Ovary (tissue), 9 donors: Measurements from ENCODE around the gene SNCAIP. TPM values are rescaled to one million over a fixed set of nuclear protein-coding genes. Genes with fewer than 3 reads are reported as not detected.

Experiments
- DNase-seq, 5 donors: peaks; one replicate each; pipeline ENCODE4 v3.0.0-alpha.2; 2019 to 2020
- H3K27ac ChIP-seq, 2 donors: fragments of 200-600 bp; one replicate each; pipeline versions ENCODE4 v1.5.1 to v1.8.0; 2019 to 2022
- H3K27me3 ChIP-seq: fragments of 200-600 bp; one replicate; pipeline ENCODE4 v1.8.0; 2022
- H3K36me3 ChIP-seq: fragments of 200-600 bp; sonication (generic); one replicate; pipeline ENCODE4 v1.5.1; 2019
- H3K4me1 ChIP-seq: one replicate; pipeline ENCODE4 v1.8.1; 2013; ENCODE audit warnings: mild to moderate bottlenecking, moderate library complexity; ENCODE audit not compliant: insufficient read depth
- H3K4me3 ChIP-seq: fragments of 200-600 bp; sonication (generic); one replicate; pipeline ENCODE4 v1.5.1; 2017
- H3K9me3 ChIP-seq, 2 donors: fragments of 200-600 bp in 1 of 2; sonication (generic) in 1 of 2; one replicate each; pipeline versions ENCODE4 v1.5.1 to v1.8.1; 2013 to 2019; ENCODE audit warnings: mild to moderate bottlenecking in 1 of 2, moderate library complexity in 1 of 2
- EP300 ChIP-seq: sonication (generic); formaldehyde crosslinking; IDR thresholded peaks from one replicate; pipeline ENCODE4 v1.6.1; 2017; ENCODE audit warnings: antibody characterized with exemption
- POLR2A ChIP-seq: fragments of 450-650 bp; IDR thresholded peaks from one replicate; pipeline ENCODE4 v1.6.1; 2017; ENCODE audit warnings: antibody characterized with exemption, mild to moderate bottlenecking, moderate library complexity
- WGBS, 3 donors: extraction: QIAGEN DNeasy Blood & Tissue Kit in 1 of 3; methylation state at CpG; one replicate each; pipeline versions ENCODE4 v1.1.5 to v1.1.7; 2013 to 2017; 5-methylcytosine and 5-hydroxymethylcytosine counted together
- intact Hi-C, 4 donors: fragments of 100-400 bp; cut with DNase I; formaldehyde crosslinking; loops; one replicate each; pipeline versions ENCODE4 v1.11.0 to v1.15.1; 2022 to 2023
- polyA plus RNA-seq, 2 donors: library from polyadenylated mRNA; stranded (reverse); fragments of 200-250 nt in 1 of 2; fragments of 350-450 nt in 1 of 2; fragmentation: Illumina TruSeq in 1 of 2; extraction: RNeasy Lipid Tissue Mini Kit (QIAGEN cat#74804) in 1 of 2; gene quantifications; one replicate each; pipeline ENCODE4 v1.2.3, GENCODE V29; 2013 to 2014
- total RNA-seq, 7 donors: library from RNA; depleted of rRNA in 2 of 7; stranded (reverse); fragments of >200 nt in 2 of 7; fragmentation: NEBNext Ultra II Directional in 3 of 7; extraction: Animal tissue kit (Norgen Biotek cat#: 25700) in 3 of 7; gene quantifications; one replicate each; pipeline versions ENCODE4 v1.1.0 to v1.2.4, GENCODE V29; 2016 to 2023
- TF ChIP-seq, protein P1 (sequence below), 3 donors: fragments of 450-650 bp in 2 of 3; fragments of 200-600 bp in 1 of 3; IDR thresholded peaks; one replicate each; pipeline versions ENCODE4 v1.5.1 to v1.8.0; 2016 to 2022; ENCODE audit warnings: antibody characterized with exemption in 3 of 3, mild to moderate bottlenecking in 1 of 3
- donor health status: DM: no; HTN: no; CAD: no; lungs with moderate emphysema.
- donor health status: DM: no; HTN: no; CAD: no.
- donor health status: Bipolar disorder and iron deficiency.
- donor health status: DM: yes; HTN: yes; CAD: no.
- donor health status: DM: no; HTN: no; CAD: no.
- donor health status: DM: yes; HTN: yes; CAD: no.

The SNCAIP gene
- total and polyA plus RNA-seq, 9 donors = 20.4 to 92.5 (median 46.9) TPM

DNA sequence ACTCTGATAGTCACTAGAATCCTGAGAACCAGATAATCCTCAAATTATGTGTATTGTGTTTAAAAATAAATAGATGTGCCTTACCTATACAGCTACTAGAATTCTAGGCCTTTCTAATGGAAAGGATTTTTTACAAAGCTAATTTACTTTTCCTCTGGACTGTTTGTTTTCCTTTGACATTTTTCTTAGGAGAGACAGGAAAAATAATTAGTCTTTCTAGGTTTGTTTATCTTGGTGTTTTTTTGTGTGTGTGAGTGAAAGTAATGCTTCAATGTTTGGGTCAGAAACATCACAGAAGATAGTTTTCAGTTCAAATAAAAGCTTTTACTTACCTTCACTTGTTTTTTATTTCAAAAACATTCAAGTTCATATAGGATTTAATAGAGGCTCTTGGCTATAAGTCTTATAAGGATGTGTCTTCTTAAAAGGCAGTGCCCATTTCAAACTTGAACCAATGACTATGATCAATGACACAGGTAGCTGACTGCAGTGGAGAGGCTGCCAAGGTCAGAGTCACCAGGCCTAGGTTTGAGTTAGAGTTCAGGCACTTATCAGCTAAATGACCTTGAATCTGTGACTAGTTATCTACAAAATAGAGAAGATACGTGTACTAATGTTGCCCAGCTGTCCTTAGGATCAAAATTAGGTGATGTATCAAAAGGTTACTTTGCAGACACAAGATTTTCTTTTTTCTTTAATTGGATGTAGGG is 92.8 kb downstream of the SNCAIP start:
- Histone ChIP-seq H3K27ac (no peak overlapping the region), H3K4me1 (peaks cover 2% of the 10 kb centered on the region), H3K36me3 (no peaks in the 10 kb centered on the region), H3K27me3 (no peaks in the 10 kb centered on the region), H3K9me3 (no peaks in the 10 kb centered on the region), H3K4me3 (no peak overlapping the region)
- no peak for TF ChIP-seq POLR2A
- TF ChIP-seq EP300 = no peak
- TF ChIP-seq, protein P1, sequence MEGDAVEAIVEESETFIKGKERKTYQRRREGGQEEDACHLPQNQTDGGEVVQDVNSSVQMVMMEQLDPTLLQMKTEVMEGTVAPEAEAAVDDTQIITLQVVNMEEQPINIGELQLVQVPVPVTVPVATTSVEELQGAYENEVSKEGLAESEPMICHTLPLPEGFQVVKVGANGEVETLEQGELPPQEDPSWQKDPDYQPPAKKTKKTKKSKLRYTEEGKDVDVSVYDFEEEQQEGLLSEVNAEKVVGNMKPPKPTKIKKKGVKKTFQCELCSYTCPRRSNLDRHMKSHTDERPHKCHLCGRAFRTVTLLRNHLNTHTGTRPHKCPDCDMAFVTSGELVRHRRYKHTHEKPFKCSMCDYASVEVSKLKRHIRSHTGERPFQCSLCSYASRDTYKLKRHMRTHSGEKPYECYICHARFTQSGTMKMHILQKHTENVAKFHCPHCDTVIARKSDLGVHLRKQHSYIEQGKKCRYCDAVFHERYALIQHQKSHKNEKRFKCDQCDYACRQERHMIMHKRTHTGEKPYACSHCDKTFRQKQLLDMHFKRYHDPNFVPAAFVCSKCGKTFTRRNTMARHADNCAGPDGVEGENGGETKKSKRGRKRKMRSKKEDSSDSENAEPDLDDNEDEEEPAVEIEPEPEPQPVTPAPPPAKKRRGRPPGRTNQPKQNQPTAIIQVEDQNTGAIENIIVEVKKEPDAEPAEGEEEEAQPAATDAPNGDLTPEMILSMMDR (IDR thresholded peaks at IDR 0.05) = no peak
- no peak for DNase-seq
- intact Hi-C loops = no loop called here
- 35 to 50% (median 45%) methylated on average over 1 of the region's 1 CpG for WGBS, 3 donors

DNA sequence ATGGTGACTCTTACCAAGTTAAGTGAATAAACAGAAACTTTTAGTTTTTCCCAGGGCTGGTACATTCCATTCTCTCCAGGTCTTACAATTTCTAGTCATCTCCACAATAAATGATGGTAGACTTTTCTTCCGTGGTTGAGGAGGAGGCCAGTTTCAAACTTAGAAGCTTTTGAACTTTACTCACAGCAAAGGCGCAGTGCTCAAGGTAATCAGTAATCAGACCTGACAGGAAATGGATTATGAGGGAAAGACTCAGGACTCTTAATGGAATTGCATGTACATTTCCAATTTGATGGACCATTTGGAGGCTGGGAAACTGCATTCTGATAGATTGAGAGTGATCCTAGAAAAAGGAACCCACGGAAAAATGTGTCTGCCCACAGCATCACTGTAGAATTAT is 93.7 kb downstream of the SNCAIP start:
- H3K4me3 ChIP-seq = no peak overlapping the region
- no peak for TF ChIP-seq EP300
- TF ChIP-seq POLR2A = no peak
- TF ChIP-seq, protein P1 (IDR thresholded peaks at IDR 0.05) = no peak
- no peaks in the 10 kb centered on the region for H3K36me3 ChIP-seq
- 95 to 97% (median 95%) methylated on average over 3 of the region's 3 CpGs for whole genome bisulfite sequencing, 3 donors
- DNase-seq = no peak
- H3K9me3 ChIP-seq = no peaks in the 10 kb centered on the region
- H3K27ac ChIP-seq = no peak overlapping the region
- H3K4me1 ChIP-seq = peaks cover 2% of the 10 kb centered on the region
- intact Hi-C loops = no loop called here
- H3K27me3 ChIP-seq = no peaks in the 10 kb centered on the region

DNA sequence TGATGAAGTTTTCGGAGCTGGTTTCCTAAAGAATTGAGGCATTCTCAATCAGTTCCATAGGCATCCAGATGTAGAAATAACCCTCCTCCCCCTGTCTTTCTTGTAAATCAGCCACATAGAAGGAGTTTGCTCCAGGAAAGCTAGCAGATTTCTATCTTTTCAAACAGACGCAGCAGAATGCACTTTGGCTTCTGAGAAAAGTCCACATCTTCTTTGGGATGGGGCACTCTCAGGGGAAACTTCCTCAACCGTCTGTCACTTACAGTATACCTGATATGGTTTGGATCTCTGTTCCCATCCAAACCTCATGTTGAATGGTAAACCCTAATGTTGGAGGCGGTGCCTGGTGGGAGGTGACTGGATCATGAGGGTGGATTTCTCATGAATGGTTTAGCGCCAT is 94.1 kb downstream of the SNCAIP start:
- H3K27me3 ChIP-seq = no peaks in the 10 kb centered on the region
- H3K27ac ChIP-seq = no peak overlapping the region
- H3K4me3 ChIP-seq = no peak overlapping the region
- no peaks in the 10 kb centered on the region for H3K36me3 ChIP-seq
- no peak for TF ChIP-seq EP300
- TF ChIP-seq, protein P1 (IDR thresholded peaks at IDR 0.05) = no peak
- no peak for TF ChIP-seq POLR2A
- no peak for DNase-seq
- 97 to 99% (median 97%) methylated on average over 5 of the region's 5 CpGs for WGBS, 3 donors
- no peaks in the 10 kb centered on the region for H3K9me3 ChIP-seq
- peaks cover 2% of the 10 kb centered on the region for H3K4me1 ChIP-seq
- intact Hi-C loops = no loop called here

DNA sequence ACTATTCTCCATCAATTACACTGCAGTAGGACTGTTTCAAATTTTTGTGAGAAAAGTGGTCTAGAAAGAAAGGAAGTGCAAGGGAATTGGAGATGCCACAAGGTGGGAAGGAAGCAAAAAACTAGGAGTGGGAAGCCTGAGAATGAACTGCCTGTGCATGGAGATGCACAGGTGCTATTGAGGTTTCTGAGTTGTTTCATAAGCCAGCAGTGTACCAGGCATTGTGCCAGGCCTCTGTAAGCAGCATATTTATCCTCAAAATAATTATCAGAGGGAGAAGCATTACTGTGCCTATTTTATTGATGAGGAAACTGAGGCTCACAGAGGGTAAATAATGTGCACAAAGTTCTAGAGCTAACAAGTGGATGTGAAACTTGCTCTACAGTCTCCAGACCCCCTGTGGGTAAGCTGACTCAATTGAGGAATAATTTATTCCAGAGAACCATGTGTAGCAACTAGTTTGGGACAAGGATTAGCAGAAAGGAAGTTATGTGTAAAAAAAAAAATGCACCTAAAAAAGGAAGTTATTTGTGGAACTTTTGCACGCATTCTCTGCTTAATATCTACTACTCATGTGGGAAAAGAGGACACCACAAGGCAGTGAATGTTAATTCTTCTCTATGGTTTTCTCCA is 96.7 kb downstream of the SNCAIP start:
- H3K4me3 ChIP-seq = no peak overlapping the region
- no peaks in the 10 kb centered on the region for H3K36me3 ChIP-seq
- WGBS, 3 donors = 78 to 88% (median 87%) methylated on average over 1 of the region's 1 CpG
- intact Hi-C loops = no loop called here
- no peak for DNase-seq
- H3K9me3 ChIP-seq = no peaks in the 10 kb centered on the region
- H3K27me3 ChIP-seq = no peaks in the 10 kb centered on the region
- H3K27ac ChIP-seq = no peak overlapping the region
- no peak for TF ChIP-seq EP300
- TF ChIP-seq, protein P1 (IDR thresholded peaks at IDR 0.05) = no peak
- H3K4me1 ChIP-seq = peaks cover 2% of the 10 kb centered on the region
